Muscle layer of colon (tissue), 2 donors: ENCODE data around the gene TST.

Source experiments
- H3K27ac ChIP-seq: one replicate; pipeline ENCODE4 v1.7.0; 2013; ENCODE audit warnings: low read depth, mild to moderate bottlenecking, low read length, moderate library complexity
- H3K27me3 ChIP-seq, 2 donors: one replicate each; pipeline ENCODE4 v1.7.0; 2013; ENCODE audit warnings: low read length in 2 of 2, mild to moderate bottlenecking in 2 of 2; ENCODE audit not compliant: insufficient read depth in 2 of 2, control insufficient read depth in 1 of 2
- H3K36me3 ChIP-seq: one replicate; pipeline ENCODE4 v1.7.0; 2013; ENCODE audit warnings: mild to moderate bottlenecking, low read length; ENCODE audit not compliant: insufficient read depth
- H3K4me1 ChIP-seq: one replicate; pipeline ENCODE4 v1.7.0; 2013; ENCODE audit warnings: mild to moderate bottlenecking, low read length; ENCODE audit not compliant: insufficient read depth
- H3K4me3 ChIP-seq, 2 donors: one replicate each; pipeline ENCODE4 v1.7.0; 2013; ENCODE audit warnings: low read length in 2 of 2, low read depth in 1 of 2, mild to moderate bottlenecking in 1 of 2, moderate library complexity in 1 of 2
- H3K9ac ChIP-seq: one replicate; pipeline ENCODE4 v1.7.0; 2013; ENCODE audit warnings: low read length
- H3K9me3 ChIP-seq: one replicate; pipeline ENCODE4 v1.7.0; 2013; ENCODE audit warnings: mild to moderate bottlenecking, low read length
- donor health status: abdominal sarcoma.
- donor health status: Adenocarcinoma of cecum.

Gene TST

DNA sequence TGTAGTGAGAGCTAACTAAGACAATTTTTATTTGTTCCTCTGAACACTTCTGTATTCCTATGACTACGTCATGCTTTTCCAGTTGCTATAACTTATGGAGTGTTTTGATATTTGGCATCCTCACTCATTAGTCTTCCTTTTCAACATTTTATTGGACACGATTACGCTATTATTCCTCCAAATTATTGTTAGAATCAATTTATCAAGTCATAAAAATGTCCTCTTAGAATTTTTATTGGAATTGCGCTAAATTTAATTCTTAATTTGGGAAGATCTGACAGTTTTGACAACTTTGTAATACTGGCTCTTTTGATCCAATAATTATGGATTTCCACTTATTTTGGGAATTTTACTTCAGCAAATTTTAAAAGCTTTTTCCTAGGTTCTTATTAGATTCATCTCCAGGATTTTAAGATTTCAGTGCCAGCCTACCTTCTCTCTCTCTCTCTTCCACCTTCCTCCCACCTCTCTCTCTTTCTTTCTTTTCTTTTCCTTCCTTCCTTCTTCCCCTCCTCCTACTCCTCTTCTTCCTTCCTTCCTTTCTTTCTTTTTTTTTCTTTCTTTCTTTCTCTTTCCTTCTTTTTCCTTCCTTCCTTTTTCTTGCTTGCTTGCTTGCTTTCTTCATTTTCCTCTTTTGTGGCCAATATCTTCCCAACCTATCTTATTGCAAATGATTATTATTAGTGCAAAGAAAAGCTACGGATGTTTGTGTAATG, 50.8 kb downstream of the TST start:
- H3K4me1 ChIP-seq: peaks cover 17% of the 10 kb centered on the region
- H3K36me3 ChIP-seq: no peaks in the 10 kb centered on the region
- no peaks in the 10 kb centered on the region for H3K9me3 ChIP-seq
- no peak overlapping the region for H3K4me3 ChIP-seq
- H3K27me3 ChIP-seq: no peaks in the 10 kb centered on the region
- H3K27ac ChIP-seq: no peak overlapping the region
- no peak overlapping the region for H3K9ac ChIP-seq

DNA sequence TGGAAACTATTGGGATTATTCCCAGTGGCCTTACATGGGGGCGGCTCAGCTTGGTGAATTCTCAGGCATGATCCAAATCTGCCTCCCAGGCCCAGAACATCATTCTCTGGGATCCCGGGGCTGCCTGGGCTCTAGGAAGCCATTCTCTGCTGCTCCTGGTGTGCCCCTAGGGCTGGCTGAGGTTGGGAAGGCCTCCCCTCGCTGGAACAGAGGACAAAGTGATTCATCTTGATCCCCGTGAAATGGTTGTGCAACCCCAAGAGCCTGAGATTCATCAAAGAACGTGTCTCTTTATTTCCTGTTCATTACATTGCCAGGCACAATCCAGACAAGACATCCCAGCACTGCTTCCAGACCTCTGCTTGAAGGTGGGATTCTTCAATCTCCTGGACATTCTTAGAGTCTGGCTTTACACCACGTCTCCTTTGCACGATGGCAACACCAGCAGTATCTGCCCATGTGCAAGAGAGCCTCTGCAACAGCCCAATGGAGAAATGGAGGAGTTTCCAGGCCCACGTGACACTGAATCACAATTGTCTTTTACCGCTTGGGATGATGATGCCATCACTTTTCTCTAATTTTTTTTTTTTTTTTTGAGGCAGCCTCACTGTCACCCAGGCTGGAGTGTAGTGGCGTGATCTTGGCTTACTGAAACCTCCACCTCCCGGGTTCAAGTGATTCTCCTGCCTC, 52.3 kb downstream of the TST start:
- peaks cover 11% of the 10 kb centered on the region for H3K4me1 ChIP-seq
- no peak overlapping the region for H3K9ac ChIP-seq
- H3K36me3 ChIP-seq: no peaks in the 10 kb centered on the region
- no peaks in the 10 kb centered on the region for H3K9me3 ChIP-seq
- no peak overlapping the region for H3K4me3 ChIP-seq
- no peak overlapping the region for H3K27ac ChIP-seq
- H3K27me3 ChIP-seq: no peaks in the 10 kb centered on the region

DNA sequence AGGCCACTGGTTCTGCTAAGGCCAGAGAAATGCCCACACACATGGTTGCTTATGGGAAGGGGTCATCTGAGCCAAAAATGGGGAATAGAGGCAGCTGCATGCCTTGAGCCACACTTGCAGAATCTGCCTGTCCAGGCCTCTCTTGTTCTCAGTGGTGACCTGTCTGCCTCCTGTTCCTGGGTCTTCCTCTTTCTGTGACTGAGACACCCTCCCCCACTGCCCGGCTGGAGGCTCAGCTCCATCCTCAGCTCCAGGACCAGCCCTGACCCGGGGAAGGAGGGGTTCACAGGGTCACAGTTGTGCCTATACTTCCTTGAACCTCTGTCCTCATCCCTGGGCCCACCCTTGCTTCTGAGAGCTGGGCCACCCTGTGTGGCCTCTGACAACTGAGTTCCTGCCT, 53.6 kb downstream of the TST start:
- Histone ChIP-seq H3K9me3 (no peaks in the 10 kb centered on the region), H3K27ac (no peak overlapping the region), H3K27me3 (no peaks in the 10 kb centered on the region), H3K4me1 (no peaks in the 10 kb centered on the region), H3K4me3 (no peak overlapping the region), H3K36me3 (no peaks in the 10 kb centered on the region), H3K9ac (no peak overlapping the region)

DNA sequence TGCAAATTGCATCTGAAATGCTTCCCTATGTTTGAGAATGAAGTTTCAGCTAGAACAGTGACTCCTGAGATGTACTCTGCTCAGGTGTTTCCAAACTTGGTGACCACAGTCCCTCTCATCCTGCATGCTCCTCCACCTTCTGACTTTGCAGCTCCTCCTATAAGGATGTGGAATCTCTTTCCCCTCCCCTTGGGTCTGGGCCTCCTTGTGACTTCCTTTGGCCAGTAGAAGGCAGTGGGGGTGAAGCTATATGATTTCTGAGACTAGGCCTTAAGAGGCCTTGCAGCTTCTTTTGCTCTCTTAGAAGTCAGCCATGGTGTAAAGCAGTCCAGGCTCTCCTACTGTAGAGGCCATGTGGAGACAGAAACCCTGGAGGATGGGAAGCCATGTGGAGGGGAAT, 55.1 kb downstream of the TST start:
- H3K9ac ChIP-seq: no peak overlapping the region
- no peak overlapping the region for H3K27ac ChIP-seq
- no peaks in the 10 kb centered on the region for H3K4me1 ChIP-seq
- no peaks in the 10 kb centered on the region for H3K27me3 ChIP-seq
- H3K4me3 ChIP-seq: no peak overlapping the region
- H3K9me3 ChIP-seq: no peaks in the 10 kb centered on the region
- no peaks in the 10 kb centered on the region for H3K36me3 ChIP-seq

DNA sequence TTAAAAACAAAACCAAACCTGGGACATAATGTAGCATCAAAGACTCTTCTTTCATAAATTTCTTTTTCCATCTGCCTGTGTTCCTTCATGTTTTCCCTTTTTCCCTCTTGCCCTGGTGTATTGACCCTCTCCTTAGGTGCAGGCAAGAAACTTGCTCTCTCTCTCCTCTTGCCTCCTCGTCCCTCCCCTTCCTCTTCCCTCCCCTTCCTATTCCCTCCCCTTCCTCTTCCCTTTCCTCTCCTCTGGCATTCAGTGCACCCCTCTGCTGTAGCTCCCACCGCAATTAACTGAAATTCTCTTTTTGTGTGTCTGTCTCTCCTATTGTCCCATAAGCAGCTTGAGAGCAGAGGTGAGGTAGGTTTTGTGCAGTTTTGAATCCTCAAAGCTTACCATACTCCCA, 55.9 kb downstream of the TST start:
- Histone ChIP-seq H3K27ac (no peak overlapping the region), H3K27me3 (no peaks in the 10 kb centered on the region), H3K9me3 (no peaks in the 10 kb centered on the region), H3K4me1 (no peaks in the 10 kb centered on the region), H3K36me3 (no peaks in the 10 kb centered on the region), H3K9ac (no peak overlapping the region), H3K4me3 (no peak overlapping the region)

DNA sequence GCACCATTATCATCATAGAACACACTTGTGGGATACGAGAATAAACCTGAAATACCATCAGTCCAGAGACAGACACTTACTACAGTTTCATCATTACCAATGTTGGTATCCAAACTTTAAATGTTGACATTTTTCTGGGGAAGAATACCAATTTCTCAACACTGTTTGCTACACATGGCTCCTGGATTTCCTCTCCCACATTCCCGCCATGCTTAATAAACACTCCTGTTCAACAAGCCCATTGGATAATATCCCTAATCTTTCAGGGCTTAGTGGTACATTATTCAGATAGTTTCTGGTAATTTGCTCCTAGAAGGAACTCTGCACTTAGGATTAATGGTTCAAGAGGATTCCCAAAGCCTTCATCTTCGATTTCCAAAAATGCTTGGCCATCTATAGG, 57.6 kb downstream of the TST start:
- Histone ChIP-seq H3K9me3 (no peaks in the 10 kb centered on the region), H3K27ac (no peak overlapping the region), H3K9ac (no peak overlapping the region), H3K4me3 (no peak overlapping the region), H3K36me3 (no peaks in the 10 kb centered on the region), H3K27me3 (no peaks in the 10 kb centered on the region), H3K4me1 (no peaks in the 10 kb centered on the region)
